ENCODE results near the gene DPP9. TPM values are rescaled to one million over a fixed set of nuclear protein-coding genes. Genes with fewer than 3 reads are reported as not detected.

The DPP9 gene
- total RNA-seq, 1 experiment from 2014 or later = 46.4 TPM

DNA sequence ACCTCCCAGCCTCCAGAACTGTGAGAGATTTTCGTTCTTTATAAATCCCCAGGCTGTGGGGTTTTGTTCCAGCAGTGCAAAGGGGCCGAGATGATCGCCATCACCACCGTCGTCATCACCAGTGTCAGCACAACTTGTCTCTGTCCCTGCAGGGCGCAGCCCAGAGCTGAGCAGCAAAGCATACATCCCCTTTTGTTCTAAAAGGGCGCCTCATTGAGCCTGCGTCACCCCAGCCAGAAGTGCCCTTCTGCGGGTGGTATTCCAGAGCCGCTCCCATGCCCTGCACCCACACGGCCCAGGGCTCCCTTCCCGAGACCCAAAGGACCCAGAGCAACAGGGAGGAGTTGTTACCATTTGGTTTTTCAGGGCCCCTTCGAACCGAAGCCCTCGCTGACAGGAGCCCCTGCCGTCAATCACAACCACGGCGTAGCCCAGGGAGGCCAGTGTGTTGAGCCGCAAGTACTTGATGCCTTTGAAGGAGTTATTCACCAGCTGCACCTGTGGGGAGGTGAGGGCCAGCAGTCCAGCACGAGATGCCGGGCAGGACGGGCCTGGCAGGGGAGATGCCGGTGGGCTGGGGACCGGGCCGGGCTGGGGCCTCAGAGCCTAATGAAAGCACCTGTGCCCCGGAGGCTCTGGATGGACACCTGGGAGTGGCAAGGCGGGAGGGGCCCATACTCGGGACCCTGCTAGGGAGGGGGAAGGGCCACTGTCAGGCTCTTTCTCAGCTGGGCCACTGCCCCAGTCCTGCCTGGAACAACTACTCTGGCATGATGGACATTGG lies 39.1 kb downstream of the DPP9 start:
- no peak overlapping the region for H2BK5ac ChIP-seq (ENCODE audit: insufficient read length, low read length)
- no peak overlapping the region for H3K14ac ChIP-seq (ENCODE audit: insufficient read depth, low read length)
- no peaks in the 10 kb centered on the region for H3K4me1 ChIP-seq (ENCODE audit: insufficient read depth, low read length)
- H2BK120ac ChIP-seq (ENCODE audit: low read depth, low read length, poor library complexity, severe bottlenecking) = no peak overlapping the region
- H2BK20ac ChIP-seq (ENCODE audit: low read depth, low read length, poor library complexity, severe bottlenecking) = no peak overlapping the region
- no peaks in the 10 kb centered on the region for H4K20me1 ChIP-seq (ENCODE audit: control insufficient read depth, insufficient read depth, insufficient read length)
- H2AK5ac ChIP-seq (ENCODE audit: insufficient read length, low read length) = no peak overlapping the region
- no peak overlapping the region for H3K4me2 ChIP-seq (ENCODE audit: insufficient read depth, insufficient read length, low read length)
- no peak overlapping the region for H3K4ac ChIP-seq (ENCODE audit: low read depth, low read length)
- H3K79me1 ChIP-seq (ENCODE audit: insufficient read depth, low read depth, low read length, poor library complexity, severe bottlenecking) = no peaks in the 10 kb centered on the region
- H3T11ph ChIP-seq (ENCODE audit: low read length) = no peak overlapping the region
- Mint-ChIP-seq H3K27ac (no peak overlapping the region), H3K4me3 (no peak overlapping the region), H3K4me1 (peaks cover 0 to 2% of the 10 kb centered on the region in 2 experiments; a peak in 2 of 4 replicates), H3K36me3 (ENCODE audit: insufficient read depth in 1 of 3, low read depth in 3 of 3) (peaks cover 15 to 52% (median 18%) of the 10 kb centered on the region in 3 experiments), H3K9me3 (no peaks in the 10 kb centered on the region), H3K27me3 (ENCODE audit: low read depth) (no peaks in the 10 kb centered on the region)
- H2BK15ac ChIP-seq (ENCODE audit: low read depth, low read length) = no peak overlapping the region
- no peak overlapping the region for H3K27ac ChIP-seq (ENCODE audit: insufficient read length, low read depth, low read length)
- H4K8ac ChIP-seq (replicated peaks; ENCODE audit: insufficient read length, low read depth, low read length) = no peak overlapping the region
- no peak overlapping the region for H3K23ac ChIP-seq (ENCODE audit: insufficient read length, low read depth, low read length)
- H3K9ac ChIP-seq (ENCODE audit: extremely low read depth, insufficient read length, low read length) = no peak overlapping the region
- no peaks in the 10 kb centered on the region for H3K23me2 ChIP-seq (ENCODE audit: insufficient read length, low read depth, low read length, poor library complexity, severe bottlenecking)
- H3K9me3 ChIP-seq (ENCODE audit: control insufficient read depth, low read depth, low read length) = no peaks in the 10 kb centered on the region
- TF ChIP-seq, protein P1, sequence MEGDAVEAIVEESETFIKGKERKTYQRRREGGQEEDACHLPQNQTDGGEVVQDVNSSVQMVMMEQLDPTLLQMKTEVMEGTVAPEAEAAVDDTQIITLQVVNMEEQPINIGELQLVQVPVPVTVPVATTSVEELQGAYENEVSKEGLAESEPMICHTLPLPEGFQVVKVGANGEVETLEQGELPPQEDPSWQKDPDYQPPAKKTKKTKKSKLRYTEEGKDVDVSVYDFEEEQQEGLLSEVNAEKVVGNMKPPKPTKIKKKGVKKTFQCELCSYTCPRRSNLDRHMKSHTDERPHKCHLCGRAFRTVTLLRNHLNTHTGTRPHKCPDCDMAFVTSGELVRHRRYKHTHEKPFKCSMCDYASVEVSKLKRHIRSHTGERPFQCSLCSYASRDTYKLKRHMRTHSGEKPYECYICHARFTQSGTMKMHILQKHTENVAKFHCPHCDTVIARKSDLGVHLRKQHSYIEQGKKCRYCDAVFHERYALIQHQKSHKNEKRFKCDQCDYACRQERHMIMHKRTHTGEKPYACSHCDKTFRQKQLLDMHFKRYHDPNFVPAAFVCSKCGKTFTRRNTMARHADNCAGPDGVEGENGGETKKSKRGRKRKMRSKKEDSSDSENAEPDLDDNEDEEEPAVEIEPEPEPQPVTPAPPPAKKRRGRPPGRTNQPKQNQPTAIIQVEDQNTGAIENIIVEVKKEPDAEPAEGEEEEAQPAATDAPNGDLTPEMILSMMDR (conservative IDR thresholded peaks at IDR 0.05) = no peak
- DNase-seq = no peak
- no peak overlapping the region for H4K5ac ChIP-seq (ENCODE audit: insufficient read length, low read depth, low read length)
- H3K18ac ChIP-seq (ENCODE audit: insufficient read length, low read depth, low read length) = no peak overlapping the region
- H4K91ac ChIP-seq (ENCODE audit: insufficient read length, low read depth, low read length) = no peak overlapping the region
- H2BK12ac ChIP-seq (ENCODE audit: insufficient read length, low read depth, low read length) = no peak overlapping the region
- H2AFZ ChIP-seq (ENCODE audit: low read length) = no peak overlapping the region
- no CpG with 5 or more reads among the region's 28 CpGs for WGBS (ENCODE audit: extremely low coverage, insufficient read length, low lambda C conversion rate)
- no peaks in the 10 kb centered on the region for H3K79me2 ChIP-seq (ENCODE audit: insufficient read depth, low read length)
- no peaks in the 10 kb centered on the region for H3K27me3 ChIP-seq (ENCODE audit: insufficient read depth, low read length)
- no peak overlapping the region for H3K56ac ChIP-seq (ENCODE audit: insufficient read length, low read depth, low read length)
